ENCODE results near the gene SLC30A4.
"Not testable (repeated sequence)": the region's sequence is repeated elsewhere in the genome, so short reads cannot be mapped to it uniquely, and the experiment has no call there.

SLC30A4 gene

DNA sequence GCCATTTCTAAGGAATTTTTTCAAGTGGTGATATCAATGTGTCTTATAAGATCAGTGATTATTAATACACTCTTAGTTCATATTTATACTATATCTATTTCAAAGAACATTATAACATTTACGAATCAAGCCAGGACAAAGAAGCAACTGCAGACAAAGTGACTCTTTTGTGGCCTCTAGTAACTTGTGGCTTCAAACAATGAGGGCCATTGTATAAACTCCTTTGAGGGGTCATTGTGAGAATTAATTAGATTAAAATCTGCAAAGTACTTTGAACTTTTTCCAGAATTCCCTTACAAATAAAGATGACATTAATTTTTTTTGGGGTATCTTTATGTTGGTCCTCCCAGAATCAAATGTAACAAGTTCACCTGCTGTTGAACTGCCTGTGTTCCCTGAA lies 12.3 kb upstream of the SLC30A4 start:
- no peak for DNase-seq (ENCODE audit: low spot score)
- Histone ChIP-seq H3K36me3 (ENCODE audit: low read depth) (no peaks in the 10 kb centered on the region), H3K4me1 (ENCODE audit: insufficient read depth, poor library complexity, severe bottlenecking) (no peaks in the 10 kb centered on the region), H3K4me3 (ENCODE audit: severe bottlenecking) (no peak overlapping the region), H3K27ac (ENCODE audit: poor library complexity, severe bottlenecking) (no peak overlapping the region), H3K9me3 (ENCODE audit: severe bottlenecking) (no peaks in the 10 kb centered on the region), H3K27me3 (ENCODE audit: insufficient read depth, poor library complexity, severe bottlenecking) (no peaks in the 10 kb centered on the region)
- no peak for ATAC-seq (ENCODE audit: low read depth)
- TF ChIP-seq, protein P1, sequence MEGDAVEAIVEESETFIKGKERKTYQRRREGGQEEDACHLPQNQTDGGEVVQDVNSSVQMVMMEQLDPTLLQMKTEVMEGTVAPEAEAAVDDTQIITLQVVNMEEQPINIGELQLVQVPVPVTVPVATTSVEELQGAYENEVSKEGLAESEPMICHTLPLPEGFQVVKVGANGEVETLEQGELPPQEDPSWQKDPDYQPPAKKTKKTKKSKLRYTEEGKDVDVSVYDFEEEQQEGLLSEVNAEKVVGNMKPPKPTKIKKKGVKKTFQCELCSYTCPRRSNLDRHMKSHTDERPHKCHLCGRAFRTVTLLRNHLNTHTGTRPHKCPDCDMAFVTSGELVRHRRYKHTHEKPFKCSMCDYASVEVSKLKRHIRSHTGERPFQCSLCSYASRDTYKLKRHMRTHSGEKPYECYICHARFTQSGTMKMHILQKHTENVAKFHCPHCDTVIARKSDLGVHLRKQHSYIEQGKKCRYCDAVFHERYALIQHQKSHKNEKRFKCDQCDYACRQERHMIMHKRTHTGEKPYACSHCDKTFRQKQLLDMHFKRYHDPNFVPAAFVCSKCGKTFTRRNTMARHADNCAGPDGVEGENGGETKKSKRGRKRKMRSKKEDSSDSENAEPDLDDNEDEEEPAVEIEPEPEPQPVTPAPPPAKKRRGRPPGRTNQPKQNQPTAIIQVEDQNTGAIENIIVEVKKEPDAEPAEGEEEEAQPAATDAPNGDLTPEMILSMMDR (IDR thresholded peaks at IDR 0.05; ENCODE audit: poor library complexity, severe bottlenecking), result no peak

DNA sequence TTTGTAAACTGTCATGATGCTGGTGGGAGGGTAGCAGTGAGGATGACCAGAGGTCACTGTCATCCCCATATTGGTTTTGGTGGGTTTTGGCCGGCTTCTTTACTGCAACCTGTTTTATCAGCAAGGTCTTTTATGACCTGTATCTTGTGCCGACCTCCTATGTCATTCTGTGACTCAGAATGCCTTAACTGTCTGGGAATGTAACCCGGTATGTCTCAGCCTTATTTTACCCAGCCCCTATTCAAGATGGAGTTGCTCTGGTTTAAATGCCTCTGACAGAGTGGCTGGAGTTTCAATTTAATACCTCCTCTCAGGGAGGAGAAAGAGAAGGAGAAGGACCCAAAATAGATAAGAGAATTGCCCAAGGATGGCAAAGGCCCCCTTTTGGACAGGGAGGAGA lies 10.3 kb upstream of the SLC30A4 start:
- DNase-seq (ENCODE audit: low spot score); ATAC-seq (ENCODE audit: low read depth); H3K27me3 ChIP-seq (ENCODE audit: insufficient read depth, poor library complexity, severe bottlenecking); H3K9me3 ChIP-seq (ENCODE audit: severe bottlenecking); H3K4me1 ChIP-seq (ENCODE audit: insufficient read depth, poor library complexity, severe bottlenecking); H3K4me3 ChIP-seq (ENCODE audit: severe bottlenecking); H3K27ac ChIP-seq (ENCODE audit: poor library complexity, severe bottlenecking); H3K36me3 ChIP-seq (ENCODE audit: low read depth): not testable (repeated sequence)

DNA sequence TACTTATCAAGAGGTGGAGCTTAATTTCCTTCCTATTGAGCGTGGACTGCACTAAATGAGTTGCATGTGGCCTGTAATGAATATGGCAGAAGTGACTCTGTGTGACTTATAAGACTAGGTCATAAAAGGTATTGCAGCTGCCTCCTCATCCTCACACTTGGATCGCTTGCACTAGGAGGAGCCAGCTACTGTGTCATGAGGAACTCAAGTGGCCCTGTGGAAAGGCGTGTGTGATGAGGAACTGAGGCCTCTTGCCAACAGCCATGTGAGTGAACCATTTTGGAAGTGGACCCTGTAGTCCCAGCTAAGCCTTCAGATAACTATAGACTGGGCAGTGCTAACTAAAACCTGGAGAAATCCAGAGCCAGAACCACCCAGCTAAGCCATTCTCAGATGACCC lies 7.1 kb upstream of the SLC30A4 start:
- no peaks in the 10 kb centered on the region for H3K4me1 ChIP-seq (ENCODE audit: insufficient read depth, poor library complexity, severe bottlenecking)
- DNase-seq (ENCODE audit: low spot score) (no peak), ATAC-seq (ENCODE audit: low read depth) (no peak)
- TF ChIP-seq, protein P1 (IDR thresholded peaks at IDR 0.05; ENCODE audit: poor library complexity, severe bottlenecking), result no peak
- H3K9me3 ChIP-seq (ENCODE audit: severe bottlenecking), result no peaks in the 10 kb centered on the region
- no peak overlapping the region for H3K4me3 ChIP-seq (ENCODE audit: severe bottlenecking)
- no peaks in the 10 kb centered on the region for H3K27me3 ChIP-seq (ENCODE audit: insufficient read depth, poor library complexity, severe bottlenecking)
- no peak overlapping the region for H3K27ac ChIP-seq (ENCODE audit: poor library complexity, severe bottlenecking)
- no peaks in the 10 kb centered on the region for H3K36me3 ChIP-seq (ENCODE audit: low read depth)

DNA sequence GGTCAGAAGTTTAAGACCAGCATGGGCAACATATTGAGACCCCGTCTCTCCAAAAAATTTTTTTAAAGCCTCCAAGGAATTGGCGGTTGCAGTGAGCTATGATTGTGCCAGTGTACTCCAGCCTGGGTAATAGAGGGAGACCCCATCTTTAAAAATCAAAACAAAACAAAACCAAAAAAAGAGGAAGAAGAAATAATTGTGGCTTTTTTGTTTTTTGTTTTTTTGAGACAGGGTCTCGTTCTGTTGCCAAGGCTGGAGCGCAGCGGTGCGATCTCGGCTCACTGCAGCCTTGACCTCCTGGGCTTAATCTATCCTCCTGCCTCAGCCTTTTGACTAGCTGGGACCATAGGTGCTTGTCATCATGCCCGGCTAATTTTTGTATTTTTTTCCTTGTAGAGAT lies 4.5 kb upstream of the SLC30A4 start:
- Histone ChIP-seq H3K4me3 (ENCODE audit: severe bottlenecking) (no peak overlapping the region), H3K27ac (ENCODE audit: poor library complexity, severe bottlenecking) (no peak overlapping the region), H3K9me3 (ENCODE audit: severe bottlenecking) (no peaks in the 10 kb centered on the region), H3K4me1 (ENCODE audit: insufficient read depth, poor library complexity, severe bottlenecking) (no peaks in the 10 kb centered on the region), H3K36me3 (ENCODE audit: low read depth) (no peaks in the 10 kb centered on the region), H3K27me3 (ENCODE audit: insufficient read depth, poor library complexity, severe bottlenecking) (no peaks in the 10 kb centered on the region)
- TF ChIP-seq, protein P1 (IDR thresholded peaks at IDR 0.05; ENCODE audit: poor library complexity, severe bottlenecking), result no peak
- no peak for ATAC-seq (ENCODE audit: low read depth)
- DNase-seq (ENCODE audit: low spot score), result no peak

DNA sequence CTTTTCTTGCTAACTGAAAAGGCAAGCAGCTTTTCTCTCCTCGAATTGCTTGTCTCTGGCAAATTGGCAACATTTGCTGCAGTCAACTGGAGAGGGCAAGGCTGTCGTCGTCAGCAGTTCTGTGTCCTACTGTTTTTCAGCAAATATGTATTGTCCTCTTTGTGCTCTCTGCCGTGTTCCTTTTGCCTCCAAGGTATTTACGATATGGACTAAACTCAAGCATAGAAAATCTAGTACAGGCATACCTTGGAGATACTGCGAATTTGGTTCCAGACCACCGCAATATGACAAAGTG lies 558 bp upstream of the SLC30A4 start:
- Histone ChIP-seq H3K9me3 (ENCODE audit: severe bottlenecking) (no peaks in the 10 kb centered on the region), H3K4me3 (ENCODE audit: severe bottlenecking) (peak overlapping the region; percentile 62), H3K36me3 (ENCODE audit: low read depth) (no peaks in the 10 kb centered on the region), H3K27ac (ENCODE audit: poor library complexity, severe bottlenecking) (peak overlapping the region; percentile 23), H3K27me3 (ENCODE audit: insufficient read depth, poor library complexity, severe bottlenecking) (no peaks in the 10 kb centered on the region), H3K4me1 (ENCODE audit: insufficient read depth, poor library complexity, severe bottlenecking) (peaks cover 10% of the 10 kb centered on the region)
- TF ChIP-seq, protein P1 (IDR thresholded peaks at IDR 0.05; ENCODE audit: poor library complexity, severe bottlenecking), result no peak
- DNase-seq (ENCODE audit: low spot score) (no peak), ATAC-seq (ENCODE audit: low read depth) (no peak)
